ENCODE results near the gene MTARC1.

Gene MTARC1

GRCh38 chr1:220824031-220824989, 37.6 kb downstream of the MTARC1 start:
- TF ChIP-seq, protein P1, sequence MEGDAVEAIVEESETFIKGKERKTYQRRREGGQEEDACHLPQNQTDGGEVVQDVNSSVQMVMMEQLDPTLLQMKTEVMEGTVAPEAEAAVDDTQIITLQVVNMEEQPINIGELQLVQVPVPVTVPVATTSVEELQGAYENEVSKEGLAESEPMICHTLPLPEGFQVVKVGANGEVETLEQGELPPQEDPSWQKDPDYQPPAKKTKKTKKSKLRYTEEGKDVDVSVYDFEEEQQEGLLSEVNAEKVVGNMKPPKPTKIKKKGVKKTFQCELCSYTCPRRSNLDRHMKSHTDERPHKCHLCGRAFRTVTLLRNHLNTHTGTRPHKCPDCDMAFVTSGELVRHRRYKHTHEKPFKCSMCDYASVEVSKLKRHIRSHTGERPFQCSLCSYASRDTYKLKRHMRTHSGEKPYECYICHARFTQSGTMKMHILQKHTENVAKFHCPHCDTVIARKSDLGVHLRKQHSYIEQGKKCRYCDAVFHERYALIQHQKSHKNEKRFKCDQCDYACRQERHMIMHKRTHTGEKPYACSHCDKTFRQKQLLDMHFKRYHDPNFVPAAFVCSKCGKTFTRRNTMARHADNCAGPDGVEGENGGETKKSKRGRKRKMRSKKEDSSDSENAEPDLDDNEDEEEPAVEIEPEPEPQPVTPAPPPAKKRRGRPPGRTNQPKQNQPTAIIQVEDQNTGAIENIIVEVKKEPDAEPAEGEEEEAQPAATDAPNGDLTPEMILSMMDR (IDR thresholded peaks at IDR 0.05; ENCODE audit: low read depth, low read length, missing control alignments), result no peak
- no peak for DNase-seq (ENCODE audit: extremely low read depth, low read depth)

DNA sequence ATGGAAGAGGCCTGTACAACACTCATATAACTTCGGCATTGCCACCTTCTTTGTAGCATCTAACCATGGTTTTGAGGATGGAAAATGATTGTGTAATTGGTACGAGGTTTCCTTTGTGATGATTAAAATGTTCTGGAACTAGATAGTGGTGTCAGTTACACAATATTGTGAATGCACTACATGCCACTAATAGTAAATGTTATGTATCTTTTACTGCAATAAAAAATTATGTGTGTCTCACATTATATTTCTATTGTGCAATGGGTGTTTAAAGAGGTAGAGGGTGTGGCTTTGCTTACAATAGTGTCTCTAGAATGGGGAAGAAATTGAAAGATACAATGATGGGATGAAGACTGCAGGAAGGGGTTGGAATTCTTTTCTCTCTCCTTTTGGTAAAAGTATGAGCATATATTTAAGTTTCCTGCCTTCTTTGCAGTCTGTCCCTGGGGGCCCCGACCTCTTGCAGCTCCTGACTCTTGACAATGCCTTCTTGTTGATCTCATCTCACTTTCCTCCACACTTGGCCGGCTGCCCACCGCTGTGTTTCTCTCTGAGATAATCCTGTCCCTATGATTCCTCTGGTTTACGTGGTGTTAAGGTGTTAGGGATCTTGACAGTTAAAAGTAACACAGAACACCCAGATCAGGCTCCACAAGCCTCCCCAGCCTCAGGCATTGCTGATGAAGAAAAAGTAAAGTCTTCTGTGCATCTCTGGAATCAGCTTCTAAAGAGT, 39.3 kb downstream of the MTARC1 start:
- no peak for DNase-seq (ENCODE audit: extremely low read depth, low read depth)
- H3K4me3 ChIP-seq (replicated peaks; ENCODE audit: low read depth, low read length), result no peak overlapping the region
- TF ChIP-seq, protein P1 (IDR thresholded peaks at IDR 0.05; ENCODE audit: low read depth, low read length, missing control alignments), result no peak

More at GRCh38 chr1:220824031-220824989, 37.6 kb downstream of the MTARC1 start:
- H3K4me3 ChIP-seq (replicated peaks; ENCODE audit: low read depth, low read length), result no peak overlapping the region

DNA sequence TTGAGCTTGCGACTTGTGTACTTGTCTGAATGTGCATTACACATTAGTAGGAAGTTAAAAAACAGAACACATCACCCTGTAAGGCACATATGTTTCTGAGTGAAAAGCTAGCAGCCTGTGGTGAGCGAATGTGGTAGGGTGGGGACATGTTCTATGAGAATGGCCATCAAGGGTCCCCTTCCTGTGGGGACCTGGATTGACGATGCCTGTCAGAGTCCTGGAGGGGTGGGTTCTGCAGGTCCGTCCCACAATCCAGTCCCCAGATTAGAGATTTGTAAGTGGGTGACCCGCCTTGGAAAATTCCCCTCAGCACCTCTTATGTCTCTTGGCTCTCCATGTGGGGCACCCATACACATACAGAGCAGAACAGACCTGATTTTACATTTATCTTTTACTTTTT, 40.0 kb downstream of the MTARC1 start:
- H3K4me3 ChIP-seq (replicated peaks; ENCODE audit: low read depth, low read length), result no peak overlapping the region
- TF ChIP-seq, protein P1 (IDR thresholded peaks at IDR 0.05; ENCODE audit: low read depth, low read length, missing control alignments), result no peak
- no peak for DNase-seq (ENCODE audit: extremely low read depth, low read depth)

GRCh38 chr1:220827445-220828178, 40.9 kb downstream of the MTARC1 start:
- H3K4me3 ChIP-seq (replicated peaks; ENCODE audit: low read depth, low read length), result no peak overlapping the region
- DNase-seq (ENCODE audit: extremely low read depth, low read depth), result no peak
- TF ChIP-seq, protein P1 (IDR thresholded peaks at IDR 0.05; ENCODE audit: low read depth, low read length, missing control alignments), result no peak

DNA sequence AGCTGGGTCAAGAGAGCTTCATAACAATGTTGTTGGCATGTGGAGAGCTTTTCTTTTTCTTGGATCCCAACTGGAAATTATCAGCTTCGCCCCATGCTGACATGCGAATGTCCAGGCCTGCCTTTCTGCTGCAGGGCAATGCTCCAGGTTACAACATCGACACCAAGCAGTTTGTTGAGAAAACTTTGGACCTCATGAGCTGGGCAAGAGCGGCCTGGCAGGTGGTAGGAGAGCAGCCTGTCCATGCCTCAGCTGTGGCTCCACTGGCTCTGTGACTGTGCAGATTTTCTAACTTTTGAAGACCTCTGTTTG, 41.4 kb downstream of the MTARC1 start:
- TF ChIP-seq, protein P1 (IDR thresholded peaks at IDR 0.05; ENCODE audit: low read depth, low read length, missing control alignments), result no peak
- no peak overlapping the region for H3K4me3 ChIP-seq (replicated peaks; ENCODE audit: low read depth, low read length)
- DNase-seq (ENCODE audit: extremely low read depth, low read depth), result no peak

- DNase-seq (ENCODE audit: extremely low read depth, low read depth), result no peak
- TF ChIP-seq, protein P1 (IDR thresholded peaks at IDR 0.05; ENCODE audit: low read depth, low read length, missing control alignments), result no peak
- H3K4me3 ChIP-seq (replicated peaks; ENCODE audit: low read depth, low read length), result no peak overlapping the region
Observed at GRCh38 chr1:220828950-220829586, 42.4 kb downstream of the MTARC1 start.

All from HFF-Myc (cell line).